GM21528 (cell line): ENCODE results near the gene HPS5.

Experiments
- ATAC-seq: cut with Tn5 transposase; IDR thresholded peaks from one replicate; pipeline ENCODE4 v1.9.1; 2021; ENCODE audit warnings: mild to moderate bottlenecking, moderate library complexity; ENCODE audit not compliant: unreplicated experiment, low FRiP score

Gene HPS5

DNA sequence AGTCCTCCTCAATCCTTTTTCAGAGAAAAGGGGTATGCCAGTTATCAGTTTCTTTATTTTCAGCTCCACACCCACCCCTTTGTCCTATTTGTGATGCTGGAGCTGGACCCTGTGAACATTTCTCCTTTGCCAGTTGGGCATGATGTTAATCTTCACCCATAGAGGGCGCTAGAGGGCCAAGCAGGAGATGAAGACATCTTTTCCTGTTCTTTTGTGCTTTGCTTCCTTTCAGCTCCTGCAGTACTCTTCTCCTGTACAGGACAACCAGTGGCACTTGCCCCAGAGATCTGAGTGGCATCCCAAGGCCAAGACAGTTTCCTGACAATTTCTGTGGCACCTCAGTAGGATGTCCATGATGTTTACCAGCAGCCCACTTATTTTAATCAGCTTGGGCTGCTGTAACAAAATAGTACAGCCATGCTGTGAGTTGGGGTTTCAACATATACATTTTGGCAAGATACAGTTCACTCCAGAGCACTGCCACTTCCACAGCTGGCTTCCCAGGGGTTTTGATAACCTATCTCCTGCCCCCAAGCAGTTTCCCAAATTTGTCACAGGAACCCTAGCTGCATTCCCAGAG, 78.1 kb downstream of the HPS5 start:
- ATAC-seq, result no peak

DNA sequence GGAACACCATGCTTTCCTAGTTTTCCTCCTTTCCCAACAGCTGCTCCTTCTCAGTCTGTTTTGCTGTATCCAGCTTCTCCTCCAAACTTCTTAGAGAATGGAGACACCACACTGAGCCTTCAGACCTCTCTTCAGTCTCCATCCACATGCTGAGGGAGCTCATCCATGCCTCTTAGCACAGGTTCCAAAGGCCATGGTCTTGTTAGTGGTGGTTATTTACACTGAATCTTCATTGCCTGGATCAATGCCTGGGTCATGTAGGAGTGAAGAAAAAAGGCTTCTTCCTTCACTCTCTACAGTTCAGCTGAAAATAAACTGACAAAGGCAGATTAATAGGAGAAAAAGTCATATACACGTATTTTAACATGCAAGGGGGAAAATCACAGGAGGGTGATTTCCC, 82.3 kb downstream of the HPS5 start:
- ATAC-seq, result no peak

DNA sequence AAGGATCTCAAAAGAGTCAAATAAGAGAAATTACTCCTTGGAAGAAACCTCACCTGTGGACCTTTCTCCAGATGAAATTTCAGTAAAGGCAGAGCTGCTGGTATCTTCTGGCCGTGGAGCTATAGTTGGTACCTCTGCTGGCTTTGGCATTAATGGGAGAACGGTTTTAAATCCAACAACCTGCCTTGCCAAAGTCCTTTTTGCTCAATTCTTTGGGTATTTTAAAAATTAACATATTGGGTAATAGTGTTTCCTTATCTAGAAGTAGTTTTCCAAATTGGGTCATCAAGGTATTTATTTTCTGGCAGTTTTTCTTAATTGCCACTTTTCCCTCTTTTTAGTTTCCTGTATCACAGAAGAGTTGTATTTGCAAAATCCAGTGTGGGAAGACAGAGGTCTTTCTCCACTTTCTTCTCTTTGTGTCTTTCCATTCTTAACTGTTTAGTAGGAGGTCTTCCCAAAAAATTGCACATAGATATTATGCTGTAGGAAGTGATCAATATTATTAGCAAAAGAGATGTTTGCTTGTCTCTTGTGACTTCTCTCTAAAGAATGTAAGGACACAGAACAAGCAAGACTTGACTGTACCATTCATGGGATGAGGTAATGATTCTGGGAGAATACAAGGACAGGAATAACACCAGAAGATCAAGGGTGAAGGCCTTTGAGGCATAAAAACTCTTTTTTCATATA, 85.1 kb downstream of the HPS5 start, which contains the start of gene SAA4:
TSS of gene SAA4 (minus strand) at position 139 of the 693 bp plus-strand sequence. CDS start 876 bp downstream, outside the sequence.
- no peak for ATAC-seq

DNA sequence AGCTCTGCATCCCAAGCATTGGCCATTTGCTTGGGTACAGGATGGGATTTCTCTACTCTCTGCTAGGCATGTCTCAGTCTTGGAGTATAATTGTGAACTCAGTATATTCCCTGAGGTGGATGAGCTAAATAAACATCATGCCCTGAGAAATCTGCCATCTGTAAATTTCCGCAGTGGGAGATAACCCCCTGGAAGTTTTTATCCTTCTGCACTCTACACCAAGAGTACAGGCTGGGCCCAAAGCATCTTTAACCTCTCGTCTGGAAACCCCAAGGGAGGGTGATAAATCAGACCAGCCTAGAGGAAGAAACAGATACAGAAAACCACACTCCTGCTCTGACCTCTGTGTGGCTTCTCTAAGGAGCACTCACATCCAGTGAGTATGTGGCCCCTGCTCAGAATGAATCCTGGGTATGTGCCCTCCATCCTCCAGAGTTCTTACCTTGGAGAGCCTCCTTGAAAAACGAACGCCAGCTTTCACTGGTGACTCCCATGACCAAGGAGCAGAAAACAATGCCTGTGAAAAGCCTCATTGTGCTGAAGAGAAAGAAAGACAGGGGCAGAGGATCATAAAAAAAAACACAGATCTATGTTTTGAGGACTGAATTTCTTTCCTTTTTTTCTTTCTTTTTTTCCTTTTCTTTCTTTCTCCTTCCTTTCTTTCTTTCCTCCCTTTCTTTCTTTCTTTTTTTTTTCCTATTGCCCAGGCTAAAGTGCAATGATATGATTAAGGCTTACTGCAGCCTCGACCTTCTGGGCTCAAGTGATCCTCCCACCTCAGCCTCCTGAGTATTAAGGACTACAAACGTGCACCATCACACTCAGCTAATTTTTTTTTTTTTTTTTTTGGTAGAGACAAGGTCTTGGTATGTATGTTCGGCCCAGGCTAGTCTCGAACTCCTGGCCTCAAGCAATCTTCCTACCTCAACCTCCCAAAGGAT, 86.3 kb downstream of the HPS5 start:
- no peak for ATAC-seq

DNA sequence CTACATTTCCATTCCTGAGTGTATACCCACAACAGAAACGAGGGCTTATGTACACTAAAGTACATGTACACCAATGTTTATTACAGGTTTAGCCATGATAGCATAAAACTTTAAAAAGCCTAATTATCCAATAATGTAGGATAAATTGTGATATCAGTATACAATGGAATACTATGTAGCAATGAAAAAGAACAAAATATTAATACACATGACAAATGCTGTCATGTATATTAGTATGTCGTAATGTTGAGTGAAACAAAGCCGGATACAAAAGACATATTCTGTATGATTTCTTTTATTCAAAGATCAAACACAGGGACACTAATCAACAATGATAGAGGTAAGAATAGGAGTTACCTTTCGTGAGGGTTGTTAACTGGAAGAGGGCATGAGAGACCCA, 88.0 kb downstream of the HPS5 start:
- no peak for ATAC-seq

DNA sequence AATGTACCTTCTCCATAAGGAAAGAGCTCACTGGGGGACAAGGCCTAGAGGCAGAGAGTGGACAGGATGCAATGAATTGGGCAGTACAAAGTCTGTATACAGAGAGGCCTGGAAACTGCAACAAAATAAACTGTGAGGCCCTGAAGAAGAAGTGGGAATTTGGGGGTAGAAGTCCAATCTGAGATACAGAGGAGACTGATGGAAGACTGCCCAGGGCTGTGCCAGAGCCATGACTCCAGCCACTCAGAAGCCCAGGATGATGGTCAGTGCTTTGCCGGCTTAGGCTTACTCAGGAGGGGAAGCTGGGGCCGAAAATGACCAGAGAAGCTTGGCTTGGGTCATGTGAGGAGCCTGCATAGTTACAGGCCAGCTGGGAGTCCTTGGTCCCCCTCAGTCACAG, 91.1 kb downstream of the HPS5 start:
- ATAC-seq, result no peak

DNA sequence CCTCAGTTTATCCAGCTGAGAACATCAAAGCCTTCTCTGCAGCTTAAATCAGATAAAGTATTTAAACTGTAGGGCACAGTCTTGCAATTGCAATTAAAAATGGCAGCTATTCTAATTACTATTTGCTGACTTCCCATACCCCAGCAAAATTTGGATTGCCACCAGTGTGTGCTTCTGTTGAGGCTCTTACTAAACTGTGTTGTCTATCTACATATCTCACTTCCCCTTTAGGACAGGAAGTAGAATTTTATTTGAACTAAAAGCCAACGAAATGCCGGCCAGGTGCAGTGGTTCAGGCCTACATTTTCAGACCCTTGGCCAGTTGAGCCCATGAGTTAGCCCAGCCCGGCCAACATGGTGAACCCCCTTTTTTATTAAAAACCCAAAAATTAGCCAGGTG, 92.4 kb downstream of the HPS5 start:
- peak; percentile 96 for ATAC-seq
